Adipocyte (in vitro differentiated cells): Measurements from ENCODE around the gene NOP10.
A peak's percentile ranks its signal among the peaks of the same experiment; 100 is the strongest.

Source experiments
- DNase-seq: peaks from one replicate; pipeline ENCODE4 v3.0.0-alpha.2; 2015; ENCODE audit warnings: low read depth
- H3K27me3 ChIP-seq: replicated peaks from 2 replicates; pipeline ENCODE4 v1.7.0; 2013; ENCODE audit warnings: mild to moderate bottlenecking, low read length, moderate library complexity; ENCODE audit not compliant: control insufficient read depth, insufficient read depth
- H3K36me3 ChIP-seq: 2 replicates; pipeline ENCODE4 v1.7.0; 2013; ENCODE audit warnings: low read length, mild to moderate bottlenecking, moderate library complexity; ENCODE audit not compliant: control insufficient read depth, insufficient read depth, severe bottlenecking
- H3K4me1 ChIP-seq: 2 replicates; pipeline ENCODE4 v1.7.0; 2013; ENCODE audit warnings: mild to moderate bottlenecking, low read length, moderate library complexity; ENCODE audit not compliant: control insufficient read depth, insufficient read depth
- H3K4me3 ChIP-seq: 2 replicates; pipeline ENCODE4 v1.7.0; 2013; ENCODE audit warnings: mild to moderate bottlenecking, low read length, moderate library complexity
- H3K9ac ChIP-seq: 2 replicates; pipeline ENCODE4 v1.7.0; 2013; ENCODE audit warnings: mild to moderate bottlenecking, low read length, moderate library complexity
- H3K9me3 ChIP-seq: 2 replicates; pipeline ENCODE4 v1.7.0; 2013; ENCODE audit warnings: mild to moderate bottlenecking, low read length, moderate library complexity; ENCODE audit not compliant: control insufficient read depth

Gene NOP10

GRCh38 chr15:34339946-34340345 lies 3.0 kb downstream of the NOP10 start:
- no peak overlapping the region for H3K4me3 ChIP-seq
- peaks cover 37% of the 10 kb centered on the region for H3K4me1 ChIP-seq
- DNase-seq, result peak; percentile 32
- H3K36me3 ChIP-seq, result peaks cover 11% of the 10 kb centered on the region
- no peaks in the 10 kb centered on the region for H3K9me3 ChIP-seq
- no peaks in the 10 kb centered on the region for H3K27me3 ChIP-seq
- H3K9ac ChIP-seq, result no peak overlapping the region

- Histone ChIP-seq H3K36me3 (peaks cover 11% of the 10 kb centered on the region), H3K4me3 (peak overlapping the region; percentile 88), H3K27me3 (no peaks in the 10 kb centered on the region), H3K4me1 (peaks cover 46% of the 10 kb centered on the region), H3K9me3 (no peaks in the 10 kb centered on the region), H3K9ac (peak overlapping the region; percentile 89)
- no peak for DNase-seq
These were observed 4.6 kb downstream of the NOP10 start for GRCh38 chr15:34338347-34338746.

GRCh38 chr15:34337557-34338306 lies 5.2 kb downstream of the NOP10 start, which contains the start of gene SLC12A6:
TSS of gene SLC12A6 (minus strand) at chr15:34337781. CDS start at chr15:34336680, 1,101 bp downstream.
- H3K4me3 ChIP-seq, result peak within 1 kb of the TSS; percentile 88
- DNase-seq, result peak; percentile 97
- no peaks in the 10 kb centered on the region for H3K27me3 ChIP-seq
- peaks cover 11% of the 10 kb centered on the region for H3K36me3 ChIP-seq
- no peaks in the 10 kb centered on the region for H3K9me3 ChIP-seq
- H3K4me1 ChIP-seq, result peaks cover 46% of the 10 kb centered on the region
- peak within 1 kb of the TSS; percentile 89 for H3K9ac ChIP-seq

GRCh38 chr15:34336991-34337556 lies 5.9 kb downstream of the NOP10 start:
- H3K9me3 ChIP-seq, result no peaks in the 10 kb centered on the region
- peaks cover 45% of the 10 kb centered on the region for H3K4me1 ChIP-seq
- peak overlapping the region; percentile 88 for H3K4me3 ChIP-seq
- H3K36me3 ChIP-seq, result peaks cover 11% of the 10 kb centered on the region
- peak overlapping the region; percentile 89 for H3K9ac ChIP-seq
- H3K27me3 ChIP-seq, result no peaks in the 10 kb centered on the region
- DNase-seq, result no peak

GRCh38 chr15:34336231-34336990 lies 6.5 kb downstream of the NOP10 start:
- Histone ChIP-seq H3K4me3 (peak overlapping the region; percentile 88), H3K27me3 (no peaks in the 10 kb centered on the region), H3K9ac (peak overlapping the region; percentile 89), H3K9me3 (no peaks in the 10 kb centered on the region), H3K36me3 (peaks cover 11% of the 10 kb centered on the region), H3K4me1 (peaks cover 39% of the 10 kb centered on the region)
- no peak for DNase-seq

- no peaks in the 10 kb centered on the region for H3K27me3 ChIP-seq
- peaks cover 10% of the 10 kb centered on the region for H3K36me3 ChIP-seq
- DNase-seq, result peak; percentile 53
- H3K9ac ChIP-seq, result peak overlapping the region; percentile 29
- peak overlapping the region; percentile 50 for H3K4me3 ChIP-seq
- peaks cover 33% of the 10 kb centered on the region for H3K4me1 ChIP-seq
- H3K9me3 ChIP-seq, result no peaks in the 10 kb centered on the region
These were observed 7.5 kb downstream of the NOP10 start for GRCh38 chr15:34335176-34336032.

- Histone ChIP-seq H3K4me1 (peaks cover 33% of the 10 kb centered on the region), H3K36me3 (peaks cover 5% of the 10 kb centered on the region), H3K9ac (peak overlapping the region; percentile 29), H3K4me3 (peak overlapping the region; percentile 50), H3K9me3 (no peaks in the 10 kb centered on the region), H3K27me3 (no peaks in the 10 kb centered on the region)
- no peak for DNase-seq
These were observed 8.3 kb downstream of the NOP10 start for GRCh38 chr15:34334672-34335071.

- Histone ChIP-seq H3K27me3 (no peaks in the 10 kb centered on the region), H3K4me1 (peaks cover 29% of the 10 kb centered on the region), H3K36me3 (no peaks in the 10 kb centered on the region), H3K9ac (no peak overlapping the region), H3K9me3 (no peaks in the 10 kb centered on the region), H3K4me3 (no peak overlapping the region)
- no peak for DNase-seq
These were observed 10.3 kb downstream of the NOP10 start for GRCh38 chr15:34332553-34333120.

- Histone ChIP-seq H3K9ac (no peak overlapping the region), H3K4me1 (peaks cover 25% of the 10 kb centered on the region), H3K36me3 (no peaks in the 10 kb centered on the region), H3K4me3 (no peak overlapping the region), H3K27me3 (no peaks in the 10 kb centered on the region), H3K9me3 (no peaks in the 10 kb centered on the region)
- DNase-seq, result no peak
These were observed 11.1 kb downstream of the NOP10 start for GRCh38 chr15:34331809-34332208.

- Histone ChIP-seq H3K27me3 (no peaks in the 10 kb centered on the region), H3K4me3 (no peak overlapping the region), H3K9ac (no peak overlapping the region), H3K9me3 (no peaks in the 10 kb centered on the region), H3K4me1 (peaks cover 13% of the 10 kb centered on the region), H3K36me3 (no peaks in the 10 kb centered on the region)
- no peak for DNase-seq
These were observed 12.7 kb downstream of the NOP10 start for GRCh38 chr15:34330279-34330678.
